Measurements from ENCODE around the gene SOX9. TPM values are rescaled to one million over a fixed set of nuclear protein-coding genes. Genes with fewer than 3 reads are reported as not detected.

SOX9 gene
- total RNA-seq, 4 donors from 2014 or later: 16.1 to 40.0 (median 33.1) TPM

GRCh38 chr17:72102366-72102765 is 18.5 kb upstream of the SOX9 start:
- H3K4me3 ChIP-seq: no peak overlapping the region
- TF ChIP-seq POLR2A (IDR thresholded peaks at IDR 0.05): no peak
- TF ChIP-seq CTCF (IDR thresholded peaks at IDR 0.05): no peak
- no peak for DNase-seq
- H3K4me1 ChIP-seq: no peaks in the 10 kb centered on the region
- H3K27ac ChIP-seq: no peak overlapping the region
- H3K27me3 ChIP-seq: no peaks in the 10 kb centered on the region
- H3K36me3 ChIP-seq: no peaks in the 10 kb centered on the region
- H3K9me3 ChIP-seq: no peaks in the 10 kb centered on the region

GRCh38 chr17:72104164-72104862 is 16.5 kb upstream of the SOX9 start:
- TF ChIP-seq POLR2A (IDR thresholded peaks at IDR 0.05): no peak
- no peak for TF ChIP-seq CTCF (IDR thresholded peaks at IDR 0.05)
- H3K4me3 ChIP-seq: no peak overlapping the region
- no peaks in the 10 kb centered on the region for H3K4me1 ChIP-seq
- no peak for DNase-seq
- no peaks in the 10 kb centered on the region for H3K36me3 ChIP-seq
- no peak overlapping the region for H3K27ac ChIP-seq
- H3K27me3 ChIP-seq: no peaks in the 10 kb centered on the region
- no peaks in the 10 kb centered on the region for H3K9me3 ChIP-seq

GRCh38 chr17:72104863-72105234 is 16.0 kb upstream of the SOX9 start:
- Histone ChIP-seq H3K36me3 (no peaks in the 10 kb centered on the region), H3K27me3 (no peaks in the 10 kb centered on the region), H3K4me1 (no peaks in the 10 kb centered on the region), H3K4me3 (no peak overlapping the region), H3K27ac (no peak overlapping the region), H3K9me3 (no peaks in the 10 kb centered on the region)
- TF ChIP-seq CTCF (IDR thresholded peaks at IDR 0.05): no peak
- TF ChIP-seq POLR2A (IDR thresholded peaks at IDR 0.05): no peak
- no peak for DNase-seq

- no peaks in the 10 kb centered on the region for H3K4me1 ChIP-seq
- no peak for TF ChIP-seq CTCF (IDR thresholded peaks at IDR 0.05)
- no peak for TF ChIP-seq POLR2A (IDR thresholded peaks at IDR 0.05)
- no peaks in the 10 kb centered on the region for H3K9me3 ChIP-seq
- no peaks in the 10 kb centered on the region for H3K36me3 ChIP-seq
- no peak for DNase-seq
- no peaks in the 10 kb centered on the region for H3K27me3 ChIP-seq
- H3K27ac ChIP-seq: no peak overlapping the region
- H3K4me3 ChIP-seq: no peak overlapping the region
Observed at GRCh38 chr17:72107100-72107499, 13.7 kb upstream of the SOX9 start.

- H3K27ac ChIP-seq: no peak overlapping the region
- H3K9me3 ChIP-seq: no peaks in the 10 kb centered on the region
- no peak for DNase-seq
- H3K4me1 ChIP-seq: no peaks in the 10 kb centered on the region
- peak overlapping the region in 1 of 4 donors; percentile 9 for H3K4me3 ChIP-seq
- no peaks in the 10 kb centered on the region for H3K36me3 ChIP-seq
- no peaks in the 10 kb centered on the region for H3K27me3 ChIP-seq
- TF ChIP-seq POLR2A (IDR thresholded peaks at IDR 0.05) (no peak), CTCF (IDR thresholded peaks at IDR 0.05) (no peak)
Observed at GRCh38 chr17:72110231-72110941, 10.4 kb upstream of the SOX9 start.

Measured in Peyer's patch (tissue), 4 donors.